Inflammatory macrophage treated with lipopolysaccharide for 1 hour (primary cell): ENCODE data around the gene ZNF516.
A peak's percentile ranks its signal among the peaks of the same experiment; 100 is the strongest.

Source experiments
- DNase-seq, 2 donors: peaks; one replicate each; pipeline ENCODE4 v3.0.0-alpha.2; 2020 to 2022

ZNF516 gene

DNA sequence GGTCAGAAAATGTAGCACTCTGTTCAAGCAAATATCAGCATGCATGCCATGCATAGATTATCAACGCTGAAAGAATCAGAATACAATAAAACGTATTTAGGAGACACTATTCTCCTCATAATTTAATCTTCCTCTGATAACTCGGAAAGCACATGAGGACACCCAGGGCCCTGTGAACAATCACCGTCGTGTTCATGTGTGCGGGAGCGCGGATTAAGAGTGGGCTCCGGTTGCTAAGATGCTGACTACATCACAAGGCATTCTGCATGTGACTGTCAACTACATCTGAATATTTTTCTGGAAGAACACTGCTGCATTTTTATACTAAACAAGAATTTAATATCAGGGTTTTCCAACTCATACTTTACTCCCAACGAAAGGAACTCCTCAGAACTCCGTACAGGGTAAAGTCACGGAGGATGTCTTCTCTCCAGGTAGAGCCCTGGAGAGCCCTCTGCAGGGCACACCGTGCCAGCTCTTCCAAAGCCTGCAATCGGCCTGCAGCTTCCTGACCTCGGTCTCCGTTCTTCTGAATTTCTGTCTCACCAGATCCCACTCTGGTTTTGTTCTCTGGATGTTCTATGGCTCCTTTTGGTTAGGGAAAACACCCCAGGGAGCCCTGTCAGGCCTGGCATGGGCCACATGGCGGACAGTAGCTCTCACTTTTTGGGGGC is 59.6 kb downstream of the ZNF516 start:
- no peak for DNase-seq

- no peak for DNase-seq
Measured at GRCh38 chr18:76434452-76434851, 60.6 kb downstream of the ZNF516 start.

DNA sequence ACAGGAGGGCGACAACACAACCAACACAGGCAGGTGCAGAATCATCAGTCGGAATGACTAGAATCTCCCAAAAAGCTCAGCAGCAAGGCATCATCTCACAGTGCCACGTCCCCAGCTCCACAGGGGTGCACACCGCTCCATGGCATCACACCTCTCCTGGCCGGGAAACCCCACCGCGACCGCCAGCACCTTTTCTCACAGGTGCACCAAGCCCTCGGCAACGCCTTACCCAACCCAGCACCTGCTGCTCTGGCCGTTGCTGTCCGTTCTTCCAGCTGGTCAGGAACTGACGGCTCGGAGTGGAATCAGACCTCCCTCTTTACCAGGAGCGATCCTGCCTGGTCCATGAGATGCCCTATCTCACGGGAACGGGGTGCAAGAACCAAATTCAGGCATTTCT is 61.3 kb downstream of the ZNF516 start:
- DNase-seq = no peak

- no peak for DNase-seq
Measured at GRCh38 chr18:76432970-76433767, 61.9 kb downstream of the ZNF516 start.

GRCh38 chr18:76432274-76432755 is 62.7 kb downstream of the ZNF516 start:
- DNase-seq = no peak

- DNase-seq = no peak
Measured at GRCh38 chr18:76431437-76432273, 63.4 kb downstream of the ZNF516 start.

DNA sequence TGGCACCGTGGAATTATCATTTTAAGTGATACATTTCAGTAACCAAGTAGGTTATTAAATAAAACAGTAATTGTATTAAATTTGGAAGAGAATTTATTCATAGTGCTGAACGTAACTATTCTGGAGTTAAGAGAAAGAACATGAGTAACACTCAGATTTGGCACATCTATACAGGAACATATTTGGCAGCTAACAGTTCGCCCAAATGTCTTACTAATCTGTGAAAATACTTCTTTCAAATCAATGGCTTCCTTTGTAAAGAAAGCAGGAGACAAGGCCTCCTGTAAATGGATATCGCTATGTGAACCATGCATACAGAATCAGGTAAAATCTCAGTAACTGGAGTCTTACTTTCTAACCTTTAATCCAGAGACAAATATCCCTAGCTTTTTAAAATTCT is 64.4 kb downstream of the ZNF516 start:
- DNase-seq = no peak

GRCh38 chr18:76429262-76430126 is 65.5 kb downstream of the ZNF516 start:
- DNase-seq = no peak

DNA sequence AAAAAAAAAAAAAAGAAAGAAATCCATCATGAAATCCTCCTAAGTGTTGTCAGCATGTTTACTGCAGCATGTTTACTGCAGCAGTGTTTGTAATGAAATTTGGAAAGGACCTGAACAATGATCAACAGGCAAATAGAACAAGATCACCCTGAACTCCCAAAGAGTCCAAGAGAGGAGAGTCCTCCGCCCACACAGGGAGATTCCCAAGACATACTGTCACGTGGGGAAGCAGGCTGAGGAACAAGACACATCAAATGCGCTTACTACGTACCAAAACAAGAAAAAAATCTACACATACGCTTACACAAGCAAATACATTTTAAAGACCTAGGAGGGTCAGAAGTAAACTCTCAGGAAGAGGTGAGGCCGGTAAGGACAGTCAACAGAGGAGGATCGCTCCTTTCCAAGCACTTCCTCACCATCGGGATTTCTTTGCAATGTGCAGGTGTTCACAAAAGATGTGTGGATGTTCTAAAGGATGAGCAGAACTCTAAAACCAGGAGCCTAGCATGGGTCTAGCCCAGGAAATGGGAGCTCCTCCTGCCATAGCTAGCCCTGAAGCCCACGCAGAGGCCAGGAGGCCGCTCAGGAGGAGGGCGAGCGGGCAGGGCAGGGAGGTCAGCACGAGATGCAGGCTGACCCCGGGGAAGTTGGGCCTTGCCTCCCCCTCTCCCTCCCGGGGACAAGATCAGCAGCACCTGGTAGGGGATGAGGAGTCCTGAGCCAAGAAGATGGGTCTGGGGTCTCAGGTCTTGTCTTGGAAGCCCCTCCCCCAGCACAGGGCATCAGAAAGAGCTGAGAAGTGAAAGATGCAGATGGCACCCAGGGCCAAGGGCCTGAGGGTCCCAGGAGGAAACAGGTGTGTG is 66.4 kb downstream of the ZNF516 start:
- peak; percentile 70 to 80 for DNase-seq

- DNase-seq = no peak
Measured at GRCh38 chr18:76426737-76427305, 68.2 kb downstream of the ZNF516 start.

DNA sequence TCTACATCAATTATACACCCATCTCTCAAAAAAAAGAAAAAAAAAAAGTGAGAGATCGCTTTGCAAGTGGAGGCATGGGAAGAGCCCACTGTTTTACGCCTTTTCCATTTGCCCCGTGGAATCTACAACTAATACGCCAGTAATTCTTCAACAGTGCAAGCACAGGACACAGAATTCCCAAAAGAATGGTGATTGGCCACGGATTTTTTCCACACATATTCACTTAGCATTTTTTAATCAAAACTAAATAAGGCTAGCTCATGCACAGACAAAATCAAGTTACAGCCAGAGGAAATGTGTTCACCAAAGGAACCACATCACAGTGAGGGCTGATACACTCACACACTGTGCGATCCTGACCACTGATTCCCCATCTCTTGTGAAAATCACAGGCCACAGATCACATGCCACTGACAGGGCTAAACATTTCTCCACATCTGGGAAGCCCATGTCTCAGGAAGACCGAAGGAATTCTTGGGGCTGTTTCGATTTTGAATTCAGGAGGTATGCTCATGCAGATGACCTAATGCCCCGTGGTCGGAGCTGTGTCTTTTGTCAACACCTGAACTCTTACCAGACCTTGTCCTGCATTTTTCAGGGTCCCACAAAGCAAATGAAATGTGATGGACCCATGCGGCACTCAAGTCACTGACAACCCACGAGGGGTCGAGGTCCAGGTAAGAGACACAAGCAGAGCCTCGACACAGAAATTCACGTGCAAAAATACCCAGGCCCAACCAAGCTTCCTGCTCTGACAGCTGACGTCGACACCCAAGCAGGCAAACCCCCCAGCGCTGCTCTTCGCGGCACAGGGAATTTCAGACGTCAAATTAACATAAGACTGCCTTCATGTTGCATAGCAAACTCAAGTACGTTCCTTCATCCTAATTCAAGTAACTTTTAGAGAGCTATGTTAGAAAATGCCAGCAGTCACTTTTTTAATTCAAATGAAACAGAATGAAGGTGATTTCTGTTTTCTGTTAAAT is 69.6 kb downstream of the ZNF516 start:
- peak in 1 of 2 donors; percentile 38 for DNase-seq

DNA sequence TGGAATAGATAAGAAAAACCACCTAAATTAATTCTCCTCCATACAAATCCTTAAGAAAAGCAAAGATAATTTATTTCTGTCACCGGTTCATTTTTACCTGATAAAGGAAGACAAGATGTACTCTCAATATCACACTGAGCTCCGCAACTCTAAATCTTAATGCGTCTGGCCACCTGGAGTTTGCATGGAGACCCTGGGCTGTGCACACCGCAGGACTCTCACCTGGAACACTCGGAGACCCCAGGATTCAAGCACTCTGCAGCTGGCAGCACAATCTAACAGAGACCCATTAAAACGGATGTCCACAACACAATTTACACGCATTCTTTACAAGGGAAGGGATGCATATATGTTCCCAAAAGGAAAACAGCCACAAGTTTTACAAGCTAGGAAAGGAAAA is 72.2 kb downstream of the ZNF516 start:
- no peak for DNase-seq

DNA sequence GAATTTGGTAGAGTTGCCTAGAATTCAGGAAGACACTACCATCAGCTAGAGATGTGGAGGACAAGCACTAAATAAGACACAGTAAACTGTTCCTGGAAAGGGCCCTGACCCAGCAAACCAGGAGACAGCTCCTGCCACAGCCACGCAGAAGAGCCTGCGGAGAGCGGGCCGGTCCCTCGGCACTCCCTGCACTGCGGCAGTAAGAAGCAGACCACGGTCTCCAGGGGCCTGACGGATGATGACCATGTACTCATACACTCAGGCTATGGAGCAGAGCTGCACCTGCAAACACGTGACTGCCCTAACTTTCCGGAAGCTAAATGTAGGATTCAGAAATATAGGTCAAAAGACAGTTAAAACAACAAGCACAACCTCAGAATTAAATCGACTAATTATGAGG is 72.9 kb downstream of the ZNF516 start:
- no peak for DNase-seq

DNA sequence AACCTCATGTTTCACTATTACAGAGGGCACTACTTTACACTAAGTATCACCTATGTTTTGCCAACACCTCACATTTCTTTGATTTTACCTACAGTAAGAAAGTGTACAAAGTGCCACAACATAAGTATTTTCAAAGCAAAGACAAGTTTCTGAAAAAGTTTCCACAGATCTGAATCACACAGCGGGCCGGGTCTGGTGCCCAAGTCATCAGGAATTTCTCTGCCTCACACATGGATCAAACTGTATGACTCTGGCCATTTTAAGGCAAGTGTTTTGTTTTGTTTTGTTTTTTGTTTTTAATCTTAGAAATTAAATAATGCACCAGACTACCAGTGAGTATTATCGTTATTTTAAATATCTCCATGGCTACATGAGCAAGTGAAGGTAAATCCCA is 73.4 kb downstream of the ZNF516 start:
- DNase-seq = no peak

DNA sequence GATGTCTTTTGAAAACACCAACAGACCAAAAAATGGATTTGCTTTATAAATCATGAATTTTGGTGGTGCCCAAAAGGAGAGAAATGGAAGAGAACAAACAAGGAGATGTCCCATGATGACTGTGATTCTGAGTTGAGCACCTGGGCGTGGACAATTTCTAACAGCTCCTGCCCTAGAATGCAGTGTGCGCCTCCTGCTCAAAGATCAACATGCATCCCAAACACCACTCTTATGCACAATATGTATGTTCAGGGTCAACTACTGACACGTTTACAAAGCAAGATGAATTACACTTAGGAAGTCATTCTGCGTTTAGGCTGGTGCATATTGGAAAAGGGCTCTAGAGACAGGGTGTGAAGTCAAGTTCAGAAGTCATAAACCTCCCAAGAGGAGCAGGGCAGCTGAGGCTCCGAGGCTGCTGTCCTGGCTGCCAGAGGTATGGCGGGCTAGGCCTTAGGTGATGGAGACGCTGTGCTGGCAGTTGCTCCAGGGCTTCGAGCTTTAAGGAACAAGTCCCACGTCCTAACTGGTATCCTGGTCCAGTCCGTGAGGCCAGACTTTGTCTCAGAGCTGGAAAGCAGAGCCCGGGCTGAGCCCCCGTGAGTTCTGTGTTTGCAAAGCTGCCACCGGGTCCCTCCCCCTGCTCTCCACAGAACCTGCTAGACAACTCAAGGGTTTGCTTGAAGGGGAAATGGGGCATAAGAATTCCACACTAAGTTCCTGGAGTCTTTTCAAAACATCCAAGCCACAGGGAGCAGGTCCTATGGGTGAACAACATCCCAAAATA is 74.0 kb downstream of the ZNF516 start:
- DNase-seq = no peak

GRCh38 chr18:76419811-76420210 is 75.2 kb downstream of the ZNF516 start:
- DNase-seq = no peak

DNA sequence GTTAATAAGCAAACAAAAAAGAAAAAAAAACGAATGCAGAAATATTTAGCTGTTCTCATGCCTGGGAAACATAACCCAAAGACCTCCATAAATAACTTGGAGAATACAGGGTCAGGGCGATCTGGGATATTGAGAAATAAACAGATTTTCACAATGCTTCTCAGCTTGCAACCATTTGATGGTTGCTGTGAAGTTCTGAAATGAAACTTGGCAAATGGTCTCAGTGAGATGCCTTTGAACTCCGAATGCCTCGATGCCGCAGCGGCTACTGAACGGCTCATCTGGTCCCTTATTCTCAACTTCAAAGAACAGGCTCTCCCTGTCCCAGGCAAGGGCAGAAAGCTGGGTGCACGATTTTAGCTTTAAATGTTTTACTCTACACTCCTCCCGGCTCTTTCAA is 78.1 kb downstream of the ZNF516 start:
- no peak for DNase-seq

DNA sequence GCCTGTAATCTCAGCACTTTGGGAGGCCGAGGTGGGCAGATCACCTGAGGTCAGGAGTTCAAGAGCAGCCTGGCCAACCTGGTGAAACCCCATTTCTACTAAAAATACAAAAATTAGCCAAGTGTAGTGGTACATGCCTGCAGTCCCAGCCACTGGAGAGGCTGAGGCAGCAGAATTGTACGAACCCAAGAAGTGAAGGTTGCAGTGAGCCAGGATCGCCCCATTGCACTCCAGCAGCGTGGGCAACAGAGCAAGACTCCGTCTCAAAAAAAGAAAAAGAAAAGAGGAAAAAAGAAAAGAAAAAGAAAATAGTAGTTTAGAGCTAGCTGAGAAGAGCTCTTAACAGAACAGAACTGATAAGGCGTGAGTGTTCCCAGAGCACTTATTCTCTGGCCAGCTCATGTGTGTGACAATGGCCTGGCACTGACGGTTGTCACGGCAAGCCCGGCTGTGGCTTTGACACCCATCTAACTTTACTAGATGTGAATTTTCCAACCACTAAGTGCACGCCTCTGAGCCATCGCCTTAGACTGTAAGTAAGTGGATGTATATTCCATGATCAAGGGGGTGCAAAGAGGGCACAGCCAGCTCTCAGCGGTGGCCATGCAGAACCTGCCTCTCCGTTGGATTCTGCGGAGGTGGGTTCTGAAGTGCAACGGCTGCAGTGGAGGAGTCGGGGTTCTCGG is 80.0 kb downstream of the ZNF516 start:
- DNase-seq = no peak
